H9 (cell line): ENCODE measurements around the gene PDZD2. TPM values are rescaled to one million over a fixed set of nuclear protein-coding genes. Genes with fewer than 3 reads are reported as not detected.

Experiments used
- DNase-seq: peaks from one replicate; pipeline ENCODE4 v3.0.0-alpha.2; 2017
- H2AFZ ChIP-seq: one replicate; pipeline ENCODE4 v1.6.1; 2013; ENCODE audit warnings: mild to moderate bottlenecking, low read length, control low read depth, moderate library complexity
- H2AK5ac ChIP-seq: 2 replicates; pipeline ENCODE4 v1.6.1; 2013; ENCODE audit warnings: low read length, control low read depth, mixed read lengths; ENCODE audit not compliant: insufficient read length
- H2BK120ac ChIP-seq: one replicate; pipeline ENCODE4 v1.6.1; 2013; ENCODE audit warnings: low read depth, mild to moderate bottlenecking, low read length, control low read depth, inconsistent platforms; ENCODE audit not compliant: poor library complexity, severe bottlenecking
- H2BK12ac ChIP-seq: 2 replicates; pipeline ENCODE4 v1.6.1; 2013; ENCODE audit warnings: low read length, control low read depth, mixed read lengths, low read depth; ENCODE audit not compliant: insufficient read length
- H2BK15ac ChIP-seq: 2 replicates; pipeline ENCODE4 v1.6.1; 2013; ENCODE audit warnings: low read depth, low read length, control low read depth
- H2BK20ac ChIP-seq: one replicate; pipeline ENCODE4 v1.6.1; 2013; ENCODE audit warnings: low read depth, mild to moderate bottlenecking, low read length, control low read depth, inconsistent platforms; ENCODE audit not compliant: poor library complexity, severe bottlenecking
- H2BK5ac ChIP-seq: 2 replicates; pipeline ENCODE4 v1.6.1; 2013; ENCODE audit warnings: low read length, control low read depth, mixed read lengths; ENCODE audit not compliant: insufficient read length
- H3K14ac ChIP-seq: 2 replicates; pipeline ENCODE4 v1.6.1; 2013; ENCODE audit warnings: low read length, control low read depth; ENCODE audit not compliant: insufficient read depth
- H3K18ac ChIP-seq: 2 replicates; pipeline ENCODE4 v1.6.1; 2013; ENCODE audit warnings: low read depth, mild to moderate bottlenecking, mixed read lengths, low read length, control low read depth; ENCODE audit not compliant: insufficient read length
- H3K23ac ChIP-seq: 2 replicates; pipeline ENCODE4 v1.6.1; 2013; ENCODE audit warnings: low read length, control low read depth, mixed read lengths, low read depth; ENCODE audit not compliant: insufficient read length
- H3K23me2 ChIP-seq: 2 replicates; pipeline ENCODE4 v1.6.1; 2013; ENCODE audit warnings: low read depth, mild to moderate bottlenecking, mixed read lengths, low read length, control low read depth; ENCODE audit not compliant: insufficient read length, poor library complexity, severe bottlenecking
- H3K27ac ChIP-seq: 2 replicates; pipeline ENCODE4 v1.5.1; 2013; ENCODE audit warnings: low read length, control low read depth, mixed read lengths, low read depth; ENCODE audit not compliant: insufficient read length
- H3K27me3 ChIP-seq: 2 replicates; pipeline ENCODE4 v1.6.1; 2013; ENCODE audit warnings: low read length, control low read depth, inconsistent platforms; ENCODE audit not compliant: insufficient read depth
- H3K4ac ChIP-seq: 2 replicates; pipeline ENCODE4 v1.6.1; 2013; ENCODE audit warnings: low read depth, mild to moderate bottlenecking, control low read depth, inconsistent platforms, low read length, moderate library complexity
- H3K4me1 ChIP-seq: 2 replicates; pipeline ENCODE4 v1.6.1; 2013; ENCODE audit warnings: low read length, control low read depth, inconsistent platforms; ENCODE audit not compliant: insufficient read depth
- H3K4me2 ChIP-seq: 2 replicates; pipeline ENCODE4 v1.6.1; 2013; ENCODE audit warnings: low read length, control low read depth, mixed read lengths; ENCODE audit not compliant: insufficient read length, insufficient read depth
- H3K56ac ChIP-seq: 2 replicates; pipeline ENCODE4 v1.6.1; 2013; ENCODE audit warnings: low read depth, mild to moderate bottlenecking, mixed read lengths, low read length, control low read depth; ENCODE audit not compliant: insufficient read length
- H3K79me1 ChIP-seq: 2 replicates; pipeline ENCODE4 v1.6.1; 2013; ENCODE audit warnings: low read depth, mild to moderate bottlenecking, moderate library complexity, low read length, control low read depth, inconsistent platforms; ENCODE audit not compliant: insufficient read depth, poor library complexity, severe bottlenecking
- H3K79me2 ChIP-seq: 2 replicates; pipeline ENCODE4 v1.6.1; 2013; ENCODE audit warnings: low read length, control low read depth, inconsistent platforms; ENCODE audit not compliant: insufficient read depth
- H3K9ac ChIP-seq: 2 replicates; pipeline ENCODE4 v1.6.1; 2013; ENCODE audit warnings: low read length, control low read depth, mixed read lengths; ENCODE audit not compliant: insufficient read length; ENCODE audit errors: extremely low read depth
- H3K9me3 ChIP-seq: one replicate; pipeline ENCODE4 v1.6.1; 2013; ENCODE audit warnings: low read depth, low read length, inconsistent platforms; ENCODE audit not compliant: control insufficient read depth
- H3T11ph ChIP-seq: one replicate; pipeline ENCODE4 v1.6.1; 2013; ENCODE audit warnings: mild to moderate bottlenecking, low read length, control low read depth, inconsistent platforms
- H4K20me1 ChIP-seq: one replicate; pipeline ENCODE4 v1.6.1; 2013; ENCODE audit not compliant: control insufficient read depth, insufficient read length, insufficient read depth
- H4K5ac ChIP-seq: 2 replicates; pipeline ENCODE4 v1.6.1; 2013; ENCODE audit warnings: low read depth, mild to moderate bottlenecking, mixed read lengths, low read length, control low read depth; ENCODE audit not compliant: insufficient read length
- H4K8ac ChIP-seq: replicated peaks from 2 replicates; pipeline ENCODE4 v1.6.1; 2013; ENCODE audit warnings: low read length, control low read depth, mixed read lengths, low read depth; ENCODE audit not compliant: insufficient read length
- H4K91ac ChIP-seq: 2 replicates; pipeline ENCODE4 v1.6.1; 2013; ENCODE audit warnings: low read depth, mild to moderate bottlenecking, moderate library complexity, mixed read lengths, low read length, control low read depth; ENCODE audit not compliant: insufficient read length
- H3K27ac Mint-ChIP-seq, 3 experiments: 2 replicates in 2 of 3; 3 replicates in 1 of 3; pipeline ENCODE4 v1.8.0; 2020 to 2021; ENCODE audit warnings: mixed read lengths in 3 of 3, mild to moderate bottlenecking in 1 of 3, moderate library complexity in 1 of 3
- H3K27me3 Mint-ChIP-seq: 2 replicates; pipeline ENCODE4 v1.8.0; 2021; ENCODE audit warnings: low read depth, mild to moderate bottlenecking, moderate library complexity, mixed read lengths
- H3K36me3 Mint-ChIP-seq, 3 experiments: 2 replicates in 2 of 3; 3 replicates in 1 of 3; pipeline ENCODE4 v1.8.0; 2020 to 2021; ENCODE audit warnings: low read depth in 3 of 3, mixed read lengths in 3 of 3; ENCODE audit not compliant: insufficient read depth in 1 of 3
- H3K4me1 Mint-ChIP-seq, 2 experiments: 2 replicates each; pipeline ENCODE4 v1.8.0; 2020; ENCODE audit warnings: mixed read lengths in 2 of 2
- H3K4me3 Mint-ChIP-seq, 2 experiments: 2 replicates in 1 of 2; 3 replicates in 1 of 2; pipeline ENCODE4 v1.8.0; 2020 to 2021; ENCODE audit warnings: mild to moderate bottlenecking in 2 of 2, mixed read lengths in 2 of 2, moderate library complexity in 1 of 2
- H3K9me3 Mint-ChIP-seq, 2 experiments: 2 replicates in 1 of 2; 3 replicates in 1 of 2; pipeline ENCODE4 v1.8.0; 2020; ENCODE audit warnings: mild to moderate bottlenecking in 2 of 2, mixed read lengths in 2 of 2, moderate library complexity in 1 of 2
- WGBS: extraction: QIAGEN DNeasy Blood & Tissue Kit; methylation state at CpG from one replicate; pipeline ENCODE4 v1.1.7; 2013; ENCODE audit warnings: missing lambda C conversion rate, low lambda C conversion rate, mixed read lengths; ENCODE audit not compliant: insufficient read length; ENCODE audit errors: extremely low coverage; 5-methylcytosine and 5-hydroxymethylcytosine counted together
- total RNA-seq: library from RNA; stranded (reverse); gene quantifications from 2 replicates; pipeline ENCODE4 v1.2.1, GENCODE V29; 2021
- TF ChIP-seq, protein P1 (sequence below): fragments of 200-600 bp; sonication (generic); conservative IDR thresholded peaks from 3 replicates; pipeline ENCODE4 v1.8.0; 2021; ENCODE audit warnings: antibody characterized with exemption, mild to moderate bottlenecking

The PDZD2 gene
- total RNA-seq, 1 experiment from 2014 or later = 9.9 TPM

GRCh38 chr5:31798168-31798567, 159.2 kb downstream of the PDZD2 start:
- no peak for DNase-seq
- Histone ChIP-seq H4K5ac (no peak overlapping the region), H3K79me2 (no peaks in the 10 kb centered on the region), H3K4me2 (no peak overlapping the region), H3K14ac (no peak overlapping the region), H3K23ac (no peak overlapping the region), H2BK120ac (no peak overlapping the region), H3K9ac (no peak overlapping the region), H3K9me3 (no peaks in the 10 kb centered on the region), H3K79me1 (no peaks in the 10 kb centered on the region), H2BK20ac (no peak overlapping the region), H3K23me2 (no peaks in the 10 kb centered on the region), H2BK15ac (no peak overlapping the region), H2AK5ac (no peak overlapping the region), H3K4ac (no peak overlapping the region), H2BK5ac (no peak overlapping the region), H3K27ac (no peak overlapping the region), H2BK12ac (no peak overlapping the region), H3K27me3 (no peaks in the 10 kb centered on the region), H4K20me1 (no peaks in the 10 kb centered on the region), H4K91ac (no peak overlapping the region), H3K4me1 (no peaks in the 10 kb centered on the region; the same call in 1 of the 2 replicates), H3T11ph (no peak overlapping the region), H2AFZ (no peak overlapping the region), H3K18ac (no peak overlapping the region), H3K56ac (no peak overlapping the region), H4K8ac (no peak overlapping the region)
- Mint-ChIP-seq H3K4me1 (peaks cover 3 to 4% of the 10 kb centered on the region in 2 experiments; a peak in 1 of 4 replicates), H3K27ac (no peak overlapping the region), H3K4me3 (no peak overlapping the region; a peak in 1 of 5 replicates), H3K27me3 (peaks cover 3% of the 10 kb centered on the region), H3K9me3 (no peaks in the 10 kb centered on the region; a peak in 1 of 5 replicates), H3K36me3 (peaks cover 0 to 3% (median 0%) of the 10 kb centered on the region in 3 experiments; a peak in 1 of 7 replicates)
- WGBS = no CpG with 5 or more reads among the region's 5 CpGs
- TF ChIP-seq, protein P1, sequence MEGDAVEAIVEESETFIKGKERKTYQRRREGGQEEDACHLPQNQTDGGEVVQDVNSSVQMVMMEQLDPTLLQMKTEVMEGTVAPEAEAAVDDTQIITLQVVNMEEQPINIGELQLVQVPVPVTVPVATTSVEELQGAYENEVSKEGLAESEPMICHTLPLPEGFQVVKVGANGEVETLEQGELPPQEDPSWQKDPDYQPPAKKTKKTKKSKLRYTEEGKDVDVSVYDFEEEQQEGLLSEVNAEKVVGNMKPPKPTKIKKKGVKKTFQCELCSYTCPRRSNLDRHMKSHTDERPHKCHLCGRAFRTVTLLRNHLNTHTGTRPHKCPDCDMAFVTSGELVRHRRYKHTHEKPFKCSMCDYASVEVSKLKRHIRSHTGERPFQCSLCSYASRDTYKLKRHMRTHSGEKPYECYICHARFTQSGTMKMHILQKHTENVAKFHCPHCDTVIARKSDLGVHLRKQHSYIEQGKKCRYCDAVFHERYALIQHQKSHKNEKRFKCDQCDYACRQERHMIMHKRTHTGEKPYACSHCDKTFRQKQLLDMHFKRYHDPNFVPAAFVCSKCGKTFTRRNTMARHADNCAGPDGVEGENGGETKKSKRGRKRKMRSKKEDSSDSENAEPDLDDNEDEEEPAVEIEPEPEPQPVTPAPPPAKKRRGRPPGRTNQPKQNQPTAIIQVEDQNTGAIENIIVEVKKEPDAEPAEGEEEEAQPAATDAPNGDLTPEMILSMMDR = no peak
